Measurements from ENCODE around the gene SH3BP4.

Gene SH3BP4

GRCh38 chr2:234997389-234997788, 45.6 kb downstream of the SH3BP4 start:
- H3K36me3 ChIP-seq (ENCODE audit: insufficient read depth, low read length), result no peaks in the 10 kb centered on the region
- H4K20me1 ChIP-seq (ENCODE audit: insufficient read depth, low read length), result no peaks in the 10 kb centered on the region
- no peaks in the 10 kb centered on the region for H3K4me1 ChIP-seq (ENCODE audit: insufficient read depth, low read length)
- H3K4me2 ChIP-seq (ENCODE audit: insufficient read depth, low read length), result no peak overlapping the region
- H3K9ac ChIP-seq (ENCODE audit: low read depth, low read length), result no peak overlapping the region
- no peak overlapping the region for H3K27ac ChIP-seq (ENCODE audit: low read length)
- peaks cover 16% of the 10 kb centered on the region for H3K27me3 ChIP-seq (ENCODE audit: insufficient read depth, low read length, poor library complexity)
- no peak overlapping the region for H3K4me3 ChIP-seq (ENCODE audit: low read depth in 1 of 2, low read length in 2 of 2)
- DNase-seq (no peak), ATAC-seq (ENCODE audit: insufficient read depth, low read depth) (no peak)
- no peak overlapping the region for H2AFZ ChIP-seq (ENCODE audit: low read depth, low read length)
- no peaks in the 10 kb centered on the region for H3K9me3 ChIP-seq (ENCODE audit: insufficient read depth, low read length, severe bottlenecking)
- TF ChIP-seq CTCF (IDR thresholded peaks at IDR 0.05; ENCODE audit: borderline replicate concordance, extremely low read depth, low read length, poor library complexity, severe bottlenecking) (no peak), EZH2 (IDR thresholded peaks at IDR 0.05; ENCODE audit: borderline replicate concordance, low read depth, low read length, severe bottlenecking) (no peak)
- no peaks in the 10 kb centered on the region for H3K79me2 ChIP-seq (ENCODE audit: insufficient read depth, low read length)

- H3K79me2 ChIP-seq (ENCODE audit: insufficient read depth, low read length), result no peaks in the 10 kb centered on the region
- DNase-seq (no peak), ATAC-seq (ENCODE audit: insufficient read depth, low read depth) (no peak)
- peaks cover 16% of the 10 kb centered on the region for H3K27me3 ChIP-seq (ENCODE audit: insufficient read depth, low read length, poor library complexity)
- H3K4me1 ChIP-seq (ENCODE audit: insufficient read depth, low read length), result no peaks in the 10 kb centered on the region
- H3K9me3 ChIP-seq (ENCODE audit: insufficient read depth, low read length, severe bottlenecking), result no peaks in the 10 kb centered on the region
- no peak overlapping the region for H3K9ac ChIP-seq (ENCODE audit: low read depth, low read length)
- no peaks in the 10 kb centered on the region for H4K20me1 ChIP-seq (ENCODE audit: insufficient read depth, low read length)
- H3K27ac ChIP-seq (ENCODE audit: low read length), result no peak overlapping the region
- H2AFZ ChIP-seq (ENCODE audit: low read depth, low read length), result no peak overlapping the region
- H3K36me3 ChIP-seq (ENCODE audit: insufficient read depth, low read length), result no peaks in the 10 kb centered on the region
- H3K4me3 ChIP-seq (ENCODE audit: low read depth in 1 of 2, low read length in 2 of 2), result no peak overlapping the region
- no peak overlapping the region for H3K4me2 ChIP-seq (ENCODE audit: insufficient read depth, low read length)
- TF ChIP-seq CTCF (IDR thresholded peaks at IDR 0.05; ENCODE audit: borderline replicate concordance, extremely low read depth, low read length, poor library complexity, severe bottlenecking), result no peak
- TF ChIP-seq EZH2 (IDR thresholded peaks at IDR 0.05; ENCODE audit: borderline replicate concordance, low read depth, low read length, severe bottlenecking), result no peak
These were observed 46.8 kb downstream of the SH3BP4 start for GRCh38 chr2:234998404-234999211.

- Histone ChIP-seq H3K36me3 (ENCODE audit: insufficient read depth, low read length) (no peaks in the 10 kb centered on the region), H4K20me1 (ENCODE audit: insufficient read depth, low read length) (0 out of 2 replicates have a peak, but pooled peaks cover 2% of the 10 kb centered on the region), H3K4me2 (ENCODE audit: insufficient read depth, low read length) (no peak overlapping the region), H3K4me3 (ENCODE audit: low read depth in 1 of 2, low read length in 2 of 2) (no peak overlapping the region), H3K4me1 (ENCODE audit: insufficient read depth, low read length) (no peaks in the 10 kb centered on the region), H3K27me3 (ENCODE audit: insufficient read depth, low read length, poor library complexity) (peaks cover 10% of the 10 kb centered on the region), H3K9ac (ENCODE audit: low read depth, low read length) (no peak overlapping the region), H2AFZ (ENCODE audit: low read depth, low read length) (no peak overlapping the region), H3K79me2 (ENCODE audit: insufficient read depth, low read length) (no peaks in the 10 kb centered on the region), H3K27ac (ENCODE audit: low read length) (no peak overlapping the region), H3K9me3 (ENCODE audit: insufficient read depth, low read length, severe bottlenecking) (no peaks in the 10 kb centered on the region)
- TF ChIP-seq EZH2 (IDR thresholded peaks at IDR 0.05; ENCODE audit: borderline replicate concordance, low read depth, low read length, severe bottlenecking) (no peak), CTCF (IDR thresholded peaks at IDR 0.05; ENCODE audit: borderline replicate concordance, extremely low read depth, low read length, poor library complexity, severe bottlenecking) (no peak)
- DNase-seq (no peak), ATAC-seq (ENCODE audit: insufficient read depth, low read depth) (no peak)
These were observed 48.1 kb downstream of the SH3BP4 start for GRCh38 chr2:234999740-235000425.

Measured in DND-41 (cell line).